K562 (cell line): ENCODE measurements around the gene RNF25. TPM values are rescaled to one million over a fixed set of nuclear protein-coding genes. Genes with fewer than 3 reads are reported as not detected.
A peak's percentile ranks its signal among the peaks of the same experiment; 100 is the strongest.

Experiments used
- CCNT2 ChIP-seq: IDR thresholded peaks from 2 replicates; pipeline ENCODE4 v1.6.1; 2011; ENCODE audit warnings: borderline replicate concordance, low read depth, mild to moderate bottlenecking, moderate library complexity, mixed read lengths, low read length; ENCODE audit not compliant: insufficient read length; ENCODE audit errors: extremely low read depth
- HDAC1 ChIP-seq, 2 experiments: fragments of 450-650 bp; IDR thresholded peaks; 2 replicates each; pipeline ENCODE4 v1.6.1; 2016 to 2017; ENCODE audit warnings: inconsistent platforms in 1 of 2, mild to moderate bottlenecking in 1 of 2, moderate library complexity in 1 of 2
- HMGN3 ChIP-seq: IDR thresholded peaks from 2 replicates; pipeline ENCODE4 v1.6.1; 2011; ENCODE audit warnings: borderline replicate concordance, low read depth, mild to moderate bottlenecking, mixed read lengths, low read length; ENCODE audit not compliant: insufficient read length; ENCODE audit errors: extremely low read depth
- MAZ ChIP-seq, 2 experiments: fragments of 450-650 bp in 1 of 2; sonication (generic) in 1 of 2; formaldehyde crosslinking; IDR thresholded peaks in 1 of 2; conservative IDR thresholded peaks in 1 of 2; 2 replicates each; pipeline versions ENCODE4 v1.4.0 to v1.5.0; 2020; ENCODE audit warnings: mild to moderate bottlenecking in 1 of 2, missing genetic modification reagents in 1 of 2
- PCBP2 ChIP-seq: fragments of 200-400 bp; formaldehyde crosslinking; IDR thresholded peaks from 2 replicates; pipeline ENCODE4 v1.6.1; 2018; ENCODE audit warnings: low read length, low read depth, mild to moderate bottlenecking, moderate library complexity; ENCODE audit not compliant: poor library complexity, severe bottlenecking
- RUNX1 ChIP-seq: sonication (generic); IDR thresholded peaks from 2 replicates; pipeline ENCODE4 v1.6.1; 2016; ENCODE audit warnings: antibody characterized with exemption, low read depth
- ZNF124 ChIP-seq: sonication (generic); formaldehyde crosslinking; IDR thresholded peaks from 2 replicates; pipeline ENCODE4 v1.8.1; 2022; ENCODE audit warnings: missing genetic modification reagents
- polyA plus RNA-seq, 8 experiments: library from polyadenylated mRNA; depleted of rRNA in 4 of 8; stranded (reverse) in 5 of 8; unstranded in 3 of 8; fragments of >200 nt; fragmentation: Nextera tagmentation in 2 of 8; fragmentation: Illumina TruSeq in 1 of 8; extraction: Ambion mirVana in 2 of 8; extraction: Trizol in 1 of 8; gene quantifications; 2 replicates each; pipeline versions ENCODE4 v1.2.1 to v1.2.3, GENCODE V29; 2011 to 2014; ENCODE audit warnings: inconsistent platforms in 1 of 8, missing spikeins in 1 of 8
- total RNA-seq, 7 experiments: library from RNA; depleted of rRNA in 6 of 7; stranded (reverse); fragments of >200 nt in 6 of 7; fragmentation: Illumina TruSeq in 2 of 7; extraction: Trizol in 2 of 7; gene quantifications; 2 replicates each; pipeline versions ENCODE4 v1.2.1 to v1.2.3, GENCODE V29; 2011 to 2021; ENCODE audit warnings: low replicate concordance in 1 of 7
- TF ChIP-seq, protein P1 (sequence below): fragments of 450-650 bp; IDR thresholded peaks from 2 replicates; pipeline ENCODE4 v1.7.1; 2018; ENCODE audit warnings: mild to moderate bottlenecking, low read depth; ENCODE audit not compliant: partially characterized antibody
- TF ChIP-seq, protein P2 (sequence below): fragments of 450-650 bp; formaldehyde crosslinking; IDR thresholded peaks from 2 replicates; pipeline ENCODE4 v1.4.0; 2020; ENCODE audit warnings: mild to moderate bottlenecking, moderate library complexity
- TF ChIP-seq, protein P3 (sequence below), 2 experiments: IDR thresholded peaks; 2 replicates each; pipeline ENCODE4 v1.6.1; 2011; ENCODE audit warnings: borderline replicate concordance in 1 of 2, control low read depth in 1 of 2, low read depth in 1 of 2, low read length in 1 of 2, mild to moderate bottlenecking in 1 of 2, mixed read lengths in 1 of 2, moderate library complexity in 1 of 2; ENCODE audit not compliant: insufficient read depth in 1 of 2, insufficient read length in 1 of 2, poor library complexity in 1 of 2, severe bottlenecking in 1 of 2; ENCODE audit errors: extremely low read depth in 1 of 2
- TF ChIP-seq, protein P4 (sequence below): fragments of 450-650 bp; conservative IDR thresholded peaks from 2 replicates; pipeline ENCODE4 v1.6.1; 2016; ENCODE audit warnings: missing genetic modification characterization, low read depth, mild to moderate bottlenecking, missing compliant biosample characterization, moderate library complexity
- TF ChIP-seq, protein P5 (sequence below): sonication (generic); formaldehyde crosslinking; IDR thresholded peaks from 2 replicates; pipeline ENCODE4 v1.8.0; 2022; ENCODE audit warnings: mild to moderate bottlenecking, missing genetic modification reagents
- TF ChIP-seq, protein P6 (sequence below): sonication (generic); formaldehyde crosslinking; IDR thresholded peaks from 2 replicates; pipeline ENCODE4 v1.8.0; 2022; ENCODE audit warnings: missing genetic modification reagents, mild to moderate bottlenecking, moderate library complexity, borderline replicate concordance

The RNF25 gene
- total and polyA plus RNA-seq, 9 of the 15 experiments (the other 6 are each of a cell fraction or from before 2014, with no cell fraction given), result 2.3 to 49.8 (median 20.5) TPM

DNA sequence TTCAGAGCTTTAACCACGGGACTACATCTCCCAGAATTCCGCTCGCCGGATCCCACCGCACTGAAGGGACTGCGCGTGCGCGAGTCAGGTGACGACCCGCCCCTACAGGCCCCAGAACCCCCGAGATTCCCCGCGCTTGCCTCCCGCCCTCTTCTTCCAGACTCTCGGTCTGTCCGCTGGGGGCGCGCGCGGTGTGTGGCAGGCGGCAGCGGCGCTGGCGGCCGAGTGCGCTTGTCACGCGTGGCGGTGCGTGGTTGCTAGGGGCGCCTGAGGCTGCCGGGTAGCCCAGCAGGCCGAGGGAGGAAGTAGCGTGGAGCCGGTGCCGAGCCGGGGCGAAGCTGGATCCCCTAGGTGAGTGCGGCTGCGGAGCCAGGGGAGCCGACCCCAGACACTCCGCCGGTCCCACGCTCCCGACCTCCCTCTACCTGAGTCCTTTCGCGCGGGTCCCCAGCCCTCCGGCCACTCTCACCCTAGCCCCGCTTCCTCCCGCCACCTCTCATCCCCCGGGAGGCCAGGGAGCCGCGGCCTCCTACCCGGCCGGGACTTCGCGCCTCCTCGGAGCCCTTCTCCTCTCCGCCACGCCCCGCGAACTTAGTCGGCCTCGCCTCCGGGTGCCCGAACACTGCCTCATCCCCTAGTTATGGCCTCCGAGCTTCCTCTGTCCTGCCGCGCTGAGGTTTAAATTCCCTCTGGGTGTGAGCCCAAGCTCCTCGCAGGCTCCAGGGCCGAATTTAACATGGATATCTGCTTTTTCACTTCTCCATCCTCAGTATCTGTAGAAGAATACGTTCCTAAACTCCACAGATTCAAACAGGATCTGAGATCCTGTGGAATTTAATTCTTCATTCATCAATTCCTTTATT lies 39.1 kb upstream of the RNF25 start, which contains the start of gene TTLL4 (continued):
- TF ChIP-seq HDAC1 (IDR thresholded peaks at IDR 0.05), result peak in 1 of 2 experiments; percentile 92; a peak in 2 of 4 replicates
- TF ChIP-seq, protein P1, sequence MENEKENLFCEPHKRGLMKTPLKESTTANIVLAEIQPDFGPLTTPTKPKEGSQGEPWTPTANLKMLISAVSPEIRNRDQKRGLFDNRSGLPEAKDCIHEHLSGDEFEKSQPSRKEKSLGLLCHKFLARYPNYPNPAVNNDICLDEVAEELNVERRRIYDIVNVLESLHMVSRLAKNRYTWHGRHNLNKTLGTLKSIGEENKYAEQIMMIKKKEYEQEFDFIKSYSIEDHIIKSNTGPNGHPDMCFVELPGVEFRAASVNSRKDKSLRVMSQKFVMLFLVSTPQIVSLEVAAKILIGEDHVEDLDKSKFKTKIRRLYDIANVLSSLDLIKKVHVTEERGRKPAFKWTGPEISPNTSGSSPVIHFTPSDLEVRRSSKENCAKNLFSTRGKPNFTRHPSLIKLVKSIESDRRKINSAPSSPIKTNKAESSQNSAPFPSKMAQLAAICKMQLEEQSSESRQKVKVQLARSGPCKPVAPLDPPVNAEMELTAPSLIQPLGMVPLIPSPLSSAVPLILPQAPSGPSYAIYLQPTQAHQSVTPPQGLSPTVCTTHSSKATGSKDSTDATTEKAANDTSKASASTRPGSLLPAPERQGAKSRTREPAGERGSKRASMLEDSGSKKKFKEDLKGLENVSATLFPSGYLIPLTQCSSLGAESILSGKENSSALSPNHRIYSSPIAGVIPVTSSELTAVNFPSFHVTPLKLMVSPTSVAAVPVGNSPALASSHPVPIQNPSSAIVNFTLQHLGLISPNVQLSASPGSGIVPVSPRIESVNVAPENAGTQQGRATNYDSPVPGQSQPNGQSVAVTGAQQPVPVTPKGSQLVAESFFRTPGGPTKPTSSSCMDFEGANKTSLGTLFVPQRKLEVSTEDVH, result peak; percentile 37
- TF ChIP-seq, protein P2, sequence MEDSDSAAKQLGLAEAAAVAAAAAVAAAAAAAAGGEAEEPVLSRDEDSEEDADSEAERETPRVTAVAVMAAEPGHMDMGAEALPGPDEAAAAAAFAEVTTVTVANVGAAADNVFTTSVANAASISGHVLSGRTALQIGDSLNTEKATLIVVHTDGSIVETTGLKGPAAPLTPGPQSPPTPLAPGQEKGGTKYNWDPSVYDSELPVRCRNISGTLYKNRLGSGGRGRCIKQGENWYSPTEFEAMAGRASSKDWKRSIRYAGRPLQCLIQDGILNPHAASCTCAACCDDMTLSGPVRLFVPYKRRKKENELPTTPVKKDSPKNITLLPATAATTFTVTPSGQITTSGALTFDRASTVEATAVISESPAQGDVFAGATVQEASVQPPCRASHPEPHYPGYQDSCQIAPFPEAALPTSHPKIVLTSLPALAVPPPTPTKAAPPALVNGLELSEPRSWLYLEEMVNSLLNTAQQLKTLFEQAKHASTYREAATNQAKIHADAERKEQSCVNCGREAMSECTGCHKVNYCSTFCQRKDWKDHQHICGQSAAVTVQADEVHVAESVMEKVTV (CRISPR knock-in tag), result peak; percentile 51
- peak; percentile 72 for TF ChIP-seq CCNT2
- TF ChIP-seq, protein P3, sequence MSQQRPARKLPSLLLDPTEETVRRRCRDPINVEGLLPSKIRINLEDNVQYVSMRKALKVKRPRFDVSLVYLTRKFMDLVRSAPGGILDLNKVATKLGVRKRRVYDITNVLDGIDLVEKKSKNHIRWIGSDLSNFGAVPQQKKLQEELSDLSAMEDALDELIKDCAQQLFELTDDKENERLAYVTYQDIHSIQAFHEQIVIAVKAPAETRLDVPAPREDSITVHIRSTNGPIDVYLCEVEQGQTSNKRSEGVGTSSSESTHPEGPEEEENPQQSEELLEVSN (IDR thresholded peaks at IDR 0.05; ENCODE audit: borderline replicate concordance in 1 of 2, extremely low read depth in 1 of 2, insufficient read depth in 1 of 2, insufficient read length in 1 of 2, low read depth in 1 of 2, low read length in 1 of 2, poor library complexity in 1 of 2, severe bottlenecking in 1 of 2), result peak; percentile 71 to 86
- no peak for TF ChIP-seq PCBP2
- TF ChIP-seq ZNF124 (CRISPR knock-in tag), result no peak
- no peak for TF ChIP-seq RUNX1
- TF ChIP-seq, protein P4, sequence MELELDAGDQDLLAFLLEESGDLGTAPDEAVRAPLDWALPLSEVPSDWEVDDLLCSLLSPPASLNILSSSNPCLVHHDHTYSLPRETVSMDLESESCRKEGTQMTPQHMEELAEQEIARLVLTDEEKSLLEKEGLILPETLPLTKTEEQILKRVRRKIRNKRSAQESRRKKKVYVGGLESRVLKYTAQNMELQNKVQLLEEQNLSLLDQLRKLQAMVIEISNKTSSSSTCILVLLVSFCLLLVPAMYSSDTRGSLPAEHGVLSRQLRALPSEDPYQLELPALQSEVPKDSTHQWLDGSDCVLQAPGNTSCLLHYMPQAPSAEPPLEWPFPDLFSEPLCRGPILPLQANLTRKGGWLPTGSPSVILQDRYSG (tag), result no peak
- TF ChIP-seq, protein P5, sequence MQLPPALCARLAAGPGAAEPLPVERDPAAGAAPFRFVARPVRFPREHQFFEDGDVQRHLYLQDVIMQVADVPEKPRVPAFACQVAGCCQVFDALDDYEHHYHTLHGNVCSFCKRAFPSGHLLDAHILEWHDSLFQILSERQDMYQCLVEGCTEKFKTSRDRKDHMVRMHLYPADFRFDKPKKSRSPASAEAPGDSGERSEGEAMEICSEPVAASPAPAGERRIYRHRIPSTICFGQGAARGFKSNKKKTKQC (CRISPR knock-in tag), result peak; percentile 68; the same call in 1 of the 2 replicates
- peak; percentile 90 to 96 for TF ChIP-seq MAZ (CRISPR knock-in tag; conservative IDR thresholded peaks at IDR 0.05 in 1 of 2, IDR thresholded peaks at IDR 0.05 in 1 of 2)
- TF ChIP-seq, protein P6, sequence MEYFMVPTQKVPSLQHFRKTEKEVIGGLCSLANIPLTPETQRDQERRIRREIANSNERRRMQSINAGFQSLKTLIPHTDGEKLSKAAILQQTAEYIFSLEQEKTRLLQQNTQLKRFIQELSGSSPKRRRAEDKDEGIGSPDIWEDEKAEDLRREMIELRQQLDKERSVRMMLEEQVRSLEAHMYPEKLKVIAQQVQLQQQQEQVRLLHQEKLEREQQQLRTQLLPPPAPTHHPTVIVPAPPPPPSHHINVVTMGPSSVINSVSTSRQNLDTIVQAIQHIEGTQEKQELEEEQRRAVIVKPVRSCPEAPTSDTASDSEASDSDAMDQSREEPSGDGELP, result peak; percentile 83
- TF ChIP-seq HMGN3, result peak; percentile 61
